ENCODE results near the gene NEK6.

Gene NEK6

GRCh38 chr9:124326378-124326777 is 68.6 kb downstream of the NEK6 start:
- no peak for DNase-seq

- no peak for DNase-seq
Observed at GRCh38 chr9:124327491-124327890, 69.7 kb downstream of the NEK6 start.

- no peak for DNase-seq
Observed at GRCh38 chr9:124328285-124328684, 70.5 kb downstream of the NEK6 start.

- no peak for DNase-seq
Observed at GRCh38 chr9:124329206-124329792, 71.5 kb downstream of the NEK6 start.

- DNase-seq, result no peak
Observed at GRCh38 chr9:124330011-124330697, 72.4 kb downstream of the NEK6 start.

GRCh38 chr9:124331580-124331979 is 73.8 kb downstream of the NEK6 start:
- no peak for DNase-seq

GRCh38 chr9:124332361-124333202 is 74.8 kb downstream of the NEK6 start:
- no peak for DNase-seq

GRCh38 chr9:124333203-124333579 is 75.4 kb downstream of the NEK6 start:
- no peak for DNase-seq

- no peak for DNase-seq
Observed at GRCh38 chr9:124334568-124335319, 77.0 kb downstream of the NEK6 start.

GRCh38 chr9:124335320-124335707 is 77.6 kb downstream of the NEK6 start:
- no peak for DNase-seq

GRCh38 chr9:124337562-124337961 is 79.8 kb downstream of the NEK6 start:
- no peak for DNase-seq

GRCh38 chr9:124339603-124340146 is 81.9 kb downstream of the NEK6 start:
- DNase-seq, result no peak

- no peak for DNase-seq
Observed at GRCh38 chr9:124340219-124341069, 82.7 kb downstream of the NEK6 start.

GRCh38 chr9:124341455-124342170 is 83.9 kb downstream of the NEK6 start:
- DNase-seq, result no peak

- DNase-seq, result no peak
Observed at GRCh38 chr9:124342402-124342775, 84.6 kb downstream of the NEK6 start.

GRCh38 chr9:124342776-124343485 is 85.2 kb downstream of the NEK6 start:
- DNase-seq, result no peak

GRCh38 chr9:124343533-124344290 is 86.0 kb downstream of the NEK6 start:
- no peak for DNase-seq

- DNase-seq, result no peak
Observed at GRCh38 chr9:124344291-124345050, 86.7 kb downstream of the NEK6 start.

GRCh38 chr9:124345063-124345462 is 87.3 kb downstream of the NEK6 start:
- DNase-seq, result no peak
